K562 (cell line): ENCODE data around the gene RCSD1. TPM values are rescaled to one million over a fixed set of nuclear protein-coding genes. Genes with fewer than 3 reads are reported as not detected.

Source experiments
- ATF1 ChIP-seq, 2 experiments: fragments of 450-650 bp in 1 of 2; IDR thresholded peaks; 2 replicates each; pipeline ENCODE4 v1.6.1; 2016; ENCODE audit warnings: missing compliant biosample characterization in 1 of 2, missing genetic modification characterization in 1 of 2
- BRF1 ChIP-seq: IDR thresholded peaks from 3 replicates; pipeline ENCODE4 v1.6.1; 2011; ENCODE audit warnings: borderline replicate concordance, mild to moderate bottlenecking; ENCODE audit not compliant: insufficient read length; ENCODE audit errors: extremely low read depth
- CREB1 ChIP-seq, 2 experiments: sonication (generic) in 1 of 2; formaldehyde crosslinking in 1 of 2; IDR thresholded peaks; 2 replicates each; pipeline versions ENCODE4 v1.6.1 to v1.8.0; 2012 to 2022; ENCODE audit warnings: inconsistent platforms in 1 of 2, mild to moderate bottlenecking in 1 of 2, missing genetic modification reagents in 1 of 2, moderate library complexity in 1 of 2
- FOXP1 ChIP-seq: sonication (generic); formaldehyde crosslinking; IDR thresholded peaks from 2 replicates; pipeline ENCODE4 v1.8.0; 2022; ENCODE audit warnings: mild to moderate bottlenecking, missing genetic modification reagents
- NONO ChIP-seq, 2 experiments: fragments of 200-400 bp in 1 of 2; fragments of 450-650 bp in 1 of 2; formaldehyde crosslinking in 1 of 2; IDR thresholded peaks; 2 replicates each; pipeline ENCODE4 v1.6.1; 2017; ENCODE audit warnings: low read depth in 2 of 2, mild to moderate bottlenecking in 2 of 2, moderate library complexity in 2 of 2, low read length in 1 of 2
- U2AF1 ChIP-seq: fragments of 200-400 bp; formaldehyde crosslinking; optimal IDR thresholded peaks from 2 replicates; pipeline ENCODE3; 2017; ENCODE audit warnings: mild to moderate bottlenecking, low read depth, low read length, moderate library complexity
- polyA plus RNA-seq, 8 experiments: library from polyadenylated mRNA; depleted of rRNA in 4 of 8; stranded (reverse) in 5 of 8; unstranded in 3 of 8; fragments of >200 nt; fragmentation: Nextera tagmentation in 2 of 8; fragmentation: Illumina TruSeq in 1 of 8; extraction: Ambion mirVana in 2 of 8; extraction: Trizol in 1 of 8; gene quantifications; 2 replicates each; pipeline versions ENCODE4 v1.2.1 to v1.2.3, GENCODE V29; 2011 to 2014; ENCODE audit warnings: inconsistent platforms in 1 of 8, missing spikeins in 1 of 8
- total RNA-seq, 7 experiments: library from RNA; depleted of rRNA in 6 of 7; stranded (reverse); fragments of >200 nt in 6 of 7; fragmentation: Illumina TruSeq in 2 of 7; extraction: Trizol in 2 of 7; gene quantifications; 2 replicates each; pipeline versions ENCODE4 v1.2.1 to v1.2.3, GENCODE V29; 2011 to 2021; ENCODE audit warnings: low replicate concordance in 1 of 7
- TF ChIP-seq, protein P1 (sequence below): fragments of 200-600 bp; sonication (generic); IDR thresholded peaks from one replicate; pipeline ENCODE4 v1.6.1; 2012; ENCODE audit warnings: mild to moderate bottlenecking, low read depth, low read length, inconsistent platforms
- TF ChIP-seq, protein P2 (sequence below): sonication (generic); formaldehyde crosslinking; IDR thresholded peaks from 2 replicates; pipeline ENCODE4 v1.8.1; 2022; ENCODE audit warnings: missing genetic modification reagents
- TF ChIP-seq, protein P3 (sequence below): sonication (generic); formaldehyde crosslinking; IDR thresholded peaks from 2 replicates; pipeline ENCODE4 v1.8.0; 2022; ENCODE audit warnings: missing genetic modification reagents, mild to moderate bottlenecking, borderline replicate concordance

RCSD1 gene
- total and polyA plus RNA-seq, 9 of the 15 experiments (the other 6 are each of a cell fraction or from before 2014, with no cell fraction given), result 7.8 to 69.8 (median 45.3) TPM

DNA sequence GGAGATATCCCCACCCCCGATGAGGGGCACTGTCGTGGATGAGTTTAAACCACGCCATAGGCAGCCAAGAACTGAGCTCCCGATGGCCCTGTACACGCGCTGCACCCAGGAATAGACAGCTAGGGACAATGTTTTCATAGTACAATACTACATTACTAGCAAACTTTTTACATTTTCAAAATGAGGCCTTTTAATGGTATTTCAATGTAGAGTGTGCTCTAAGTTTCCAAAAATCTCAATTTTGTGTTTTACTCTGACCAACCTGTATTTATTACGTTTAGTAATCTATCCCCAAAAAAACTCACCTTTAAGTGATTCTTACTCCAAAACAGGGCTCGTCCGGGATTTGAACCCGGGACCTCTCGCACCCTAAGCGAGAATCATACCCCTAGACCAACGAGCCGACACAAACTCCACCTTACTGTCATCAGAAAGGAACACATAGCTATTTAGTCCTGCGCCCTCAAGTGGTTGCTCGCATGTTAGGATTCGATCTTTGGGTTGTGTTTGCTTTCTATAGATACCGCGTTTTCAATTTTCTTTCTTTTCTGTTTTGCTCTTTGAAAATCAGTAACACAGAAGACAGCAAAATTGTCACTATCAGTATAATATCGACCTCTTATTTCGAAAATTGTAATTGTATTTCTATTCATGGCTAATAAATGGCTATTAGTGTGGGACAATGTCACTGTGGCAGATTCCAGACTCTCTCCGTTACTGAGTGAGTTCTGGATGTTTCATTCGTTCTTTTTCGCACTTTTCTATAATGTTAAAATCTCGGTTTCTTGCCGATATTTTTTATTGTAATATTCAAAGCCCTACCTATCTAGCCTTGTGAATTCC is 85.3 kb downstream of the RCSD1 start (continued):
- TF ChIP-seq, protein P1, sequence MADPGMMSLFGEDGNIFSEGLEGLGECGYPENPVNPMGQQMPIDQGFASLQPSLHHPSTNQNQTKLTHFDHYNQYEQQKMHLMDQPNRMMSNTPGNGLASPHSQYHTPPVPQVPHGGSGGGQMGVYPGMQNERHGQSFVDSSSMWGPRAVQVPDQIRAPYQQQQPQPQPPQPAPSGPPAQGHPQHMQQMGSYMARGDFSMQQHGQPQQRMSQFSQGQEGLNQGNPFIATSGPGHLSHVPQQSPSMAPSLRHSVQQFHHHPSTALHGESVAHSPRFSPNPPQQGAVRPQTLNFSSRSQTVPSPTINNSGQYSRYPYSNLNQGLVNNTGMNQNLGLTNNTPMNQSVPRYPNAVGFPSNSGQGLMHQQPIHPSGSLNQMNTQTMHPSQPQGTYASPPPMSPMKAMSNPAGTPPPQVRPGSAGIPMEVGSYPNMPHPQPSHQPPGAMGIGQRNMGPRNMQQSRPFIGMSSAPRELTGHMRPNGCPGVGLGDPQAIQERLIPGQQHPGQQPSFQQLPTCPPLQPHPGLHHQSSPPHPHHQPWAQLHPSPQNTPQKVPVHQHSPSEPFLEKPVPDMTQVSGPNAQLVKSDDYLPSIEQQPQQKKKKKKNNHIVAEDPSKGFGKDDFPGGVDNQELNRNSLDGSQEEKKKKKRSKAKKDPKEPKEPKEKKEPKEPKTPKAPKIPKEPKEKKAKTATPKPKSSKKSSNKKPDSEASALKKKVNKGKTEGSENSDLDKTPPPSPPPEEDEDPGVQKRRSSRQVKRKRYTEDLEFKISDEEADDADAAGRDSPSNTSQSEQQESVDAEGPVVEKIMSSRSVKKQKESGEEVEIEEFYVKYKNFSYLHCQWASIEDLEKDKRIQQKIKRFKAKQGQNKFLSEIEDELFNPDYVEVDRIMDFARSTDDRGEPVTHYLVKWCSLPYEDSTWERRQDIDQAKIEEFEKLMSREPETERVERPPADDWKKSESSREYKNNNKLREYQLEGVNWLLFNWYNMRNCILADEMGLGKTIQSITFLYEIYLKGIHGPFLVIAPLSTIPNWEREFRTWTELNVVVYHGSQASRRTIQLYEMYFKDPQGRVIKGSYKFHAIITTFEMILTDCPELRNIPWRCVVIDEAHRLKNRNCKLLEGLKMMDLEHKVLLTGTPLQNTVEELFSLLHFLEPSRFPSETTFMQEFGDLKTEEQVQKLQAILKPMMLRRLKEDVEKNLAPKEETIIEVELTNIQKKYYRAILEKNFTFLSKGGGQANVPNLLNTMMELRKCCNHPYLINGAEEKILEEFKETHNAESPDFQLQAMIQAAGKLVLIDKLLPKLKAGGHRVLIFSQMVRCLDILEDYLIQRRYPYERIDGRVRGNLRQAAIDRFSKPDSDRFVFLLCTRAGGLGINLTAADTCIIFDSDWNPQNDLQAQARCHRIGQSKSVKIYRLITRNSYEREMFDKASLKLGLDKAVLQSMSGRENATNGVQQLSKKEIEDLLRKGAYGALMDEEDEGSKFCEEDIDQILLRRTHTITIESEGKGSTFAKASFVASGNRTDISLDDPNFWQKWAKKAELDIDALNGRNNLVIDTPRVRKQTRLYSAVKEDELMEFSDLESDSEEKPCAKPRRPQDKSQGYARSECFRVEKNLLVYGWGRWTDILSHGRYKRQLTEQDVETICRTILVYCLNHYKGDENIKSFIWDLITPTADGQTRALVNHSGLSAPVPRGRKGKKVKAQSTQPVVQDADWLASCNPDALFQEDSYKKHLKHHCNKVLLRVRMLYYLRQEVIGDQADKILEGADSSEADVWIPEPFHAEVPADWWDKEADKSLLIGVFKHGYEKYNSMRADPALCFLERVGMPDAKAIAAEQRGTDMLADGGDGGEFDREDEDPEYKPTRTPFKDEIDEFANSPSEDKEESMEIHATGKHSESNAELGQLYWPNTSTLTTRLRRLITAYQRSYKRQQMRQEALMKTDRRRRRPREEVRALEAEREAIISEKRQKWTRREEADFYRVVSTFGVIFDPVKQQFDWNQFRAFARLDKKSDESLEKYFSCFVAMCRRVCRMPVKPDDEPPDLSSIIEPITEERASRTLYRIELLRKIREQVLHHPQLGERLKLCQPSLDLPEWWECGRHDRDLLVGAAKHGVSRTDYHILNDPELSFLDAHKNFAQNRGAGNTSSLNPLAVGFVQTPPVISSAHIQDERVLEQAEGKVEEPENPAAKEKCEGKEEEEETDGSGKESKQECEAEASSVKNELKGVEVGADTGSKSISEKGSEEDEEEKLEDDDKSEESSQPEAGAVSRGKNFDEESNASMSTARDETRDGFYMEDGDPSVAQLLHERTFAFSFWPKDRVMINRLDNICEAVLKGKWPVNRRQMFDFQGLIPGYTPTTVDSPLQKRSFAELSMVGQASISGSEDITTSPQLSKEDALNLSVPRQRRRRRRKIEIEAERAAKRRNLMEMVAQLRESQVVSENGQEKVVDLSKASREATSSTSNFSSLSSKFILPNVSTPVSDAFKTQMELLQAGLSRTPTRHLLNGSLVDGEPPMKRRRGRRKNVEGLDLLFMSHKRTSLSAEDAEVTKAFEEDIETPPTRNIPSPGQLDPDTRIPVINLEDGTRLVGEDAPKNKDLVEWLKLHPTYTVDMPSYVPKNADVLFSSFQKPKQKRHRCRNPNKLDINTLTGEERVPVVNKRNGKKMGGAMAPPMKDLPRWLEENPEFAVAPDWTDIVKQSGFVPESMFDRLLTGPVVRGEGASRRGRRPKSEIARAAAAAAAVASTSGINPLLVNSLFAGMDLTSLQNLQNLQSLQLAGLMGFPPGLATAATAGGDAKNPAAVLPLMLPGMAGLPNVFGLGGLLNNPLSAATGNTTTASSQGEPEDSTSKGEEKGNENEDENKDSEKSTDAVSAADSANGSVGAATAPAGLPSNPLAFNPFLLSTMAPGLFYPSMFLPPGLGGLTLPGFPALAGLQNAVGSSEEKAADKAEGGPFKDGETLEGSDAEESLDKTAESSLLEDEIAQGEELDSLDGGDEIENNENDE, result no peak
- TF ChIP-seq U2AF1 (no peak), NONO (IDR thresholded peaks at IDR 0.05; ENCODE audit: low read depth in 2 of 2, low read length in 1 of 2) (no peak), ATF1 (CRISPR knock-in tag; IDR thresholded peaks at IDR 0.05) (no peak), ATF1 (tag; IDR thresholded peaks at IDR 0.05) (peak; percentile 81), BRF1 (peak; percentile 72), CREB1 (IDR thresholded peaks at IDR 0.05) (no peak; the same call in 1 of the 2 replicates), CREB1 (CRISPR knock-in tag; IDR thresholded peaks at IDR 0.05) (peak; percentile 24; the same call in 1 of the 2 replicates), FOXP1 (CRISPR knock-in tag) (no peak)
- TF ChIP-seq, protein P2, sequence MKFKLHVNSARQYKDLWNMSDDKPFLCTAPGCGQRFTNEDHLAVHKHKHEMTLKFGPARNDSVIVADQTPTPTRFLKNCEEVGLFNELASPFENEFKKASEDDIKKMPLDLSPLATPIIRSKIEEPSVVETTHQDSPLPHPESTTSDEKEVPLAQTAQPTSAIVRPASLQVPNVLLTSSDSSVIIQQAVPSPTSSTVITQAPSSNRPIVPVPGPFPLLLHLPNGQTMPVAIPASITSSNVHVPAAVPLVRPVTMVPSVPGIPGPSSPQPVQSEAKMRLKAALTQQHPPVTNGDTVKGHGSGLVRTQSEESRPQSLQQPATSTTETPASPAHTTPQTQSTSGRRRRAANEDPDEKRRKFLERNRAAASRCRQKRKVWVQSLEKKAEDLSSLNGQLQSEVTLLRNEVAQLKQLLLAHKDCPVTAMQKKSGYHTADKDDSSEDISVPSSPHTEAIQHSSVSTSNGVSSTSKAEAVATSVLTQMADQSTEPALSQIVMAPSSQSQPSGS, result no peak
- TF ChIP-seq, protein P3, sequence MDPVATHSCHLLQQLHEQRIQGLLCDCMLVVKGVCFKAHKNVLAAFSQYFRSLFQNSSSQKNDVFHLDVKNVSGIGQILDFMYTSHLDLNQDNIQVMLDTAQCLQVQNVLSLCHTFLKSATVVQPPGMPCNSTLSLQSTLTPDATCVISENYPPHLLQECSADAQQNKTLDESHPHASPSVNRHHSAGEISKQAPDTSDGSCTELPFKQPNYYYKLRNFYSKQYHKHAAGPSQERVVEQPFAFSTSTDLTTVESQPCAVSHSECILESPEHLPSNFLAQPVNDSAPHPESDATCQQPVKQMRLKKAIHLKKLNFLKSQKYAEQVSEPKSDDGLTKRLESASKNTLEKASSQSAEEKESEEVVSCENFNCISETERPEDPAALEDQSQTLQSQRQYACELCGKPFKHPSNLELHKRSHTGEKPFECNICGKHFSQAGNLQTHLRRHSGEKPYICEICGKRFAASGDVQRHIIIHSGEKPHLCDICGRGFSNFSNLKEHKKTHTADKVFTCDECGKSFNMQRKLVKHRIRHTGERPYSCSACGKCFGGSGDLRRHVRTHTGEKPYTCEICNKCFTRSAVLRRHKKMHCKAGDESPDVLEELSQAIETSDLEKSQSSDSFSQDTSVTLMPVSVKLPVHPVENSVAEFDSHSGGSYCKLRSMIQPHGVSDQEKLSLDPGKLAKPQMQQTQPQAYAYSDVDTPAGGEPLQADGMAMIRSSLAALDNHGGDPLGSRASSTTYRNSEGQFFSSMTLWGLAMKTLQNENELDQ, result no peak
